ENCODE data around the gene CHI3L2. TPM values are rescaled to one million over a fixed set of nuclear protein-coding genes. Genes with fewer than 3 reads are reported as not detected.

CHI3L2 gene
- total and polyA plus RNA-seq, 2 of the 4 experiments (the other 2 are of a cell fraction), result 0.18 to 0.19 TPM

GRCh38 chr1:111283838-111284237 lies 56.3 kb downstream of the CHI3L2 start:
- Histone ChIP-seq H3K18ac (ENCODE audit: low read depth, low read length) (no peak overlapping the region), H4K5ac (ENCODE audit: low read depth, low read length) (no peak overlapping the region), H3K9ac (ENCODE audit: low read depth, low read length) (no peak overlapping the region), H3K4me3 (ENCODE audit: insufficient read depth, low read depth, low read length) (no peak overlapping the region), H3K4ac (ENCODE audit: low read depth, low read length) (no peak overlapping the region), H2BK15ac (ENCODE audit: low read depth, low read length) (no peak overlapping the region), H4K20me1 (ENCODE audit: insufficient read depth, low read length) (no peaks in the 10 kb centered on the region), H2AK9ac (replicated peaks; ENCODE audit: low read depth, low read length, poor library complexity) (no peak overlapping the region), H4K8ac (ENCODE audit: low read depth in 2 of 2, low read length in 2 of 2) (no peak overlapping the region), H3K4me2 (ENCODE audit: low read depth, low read length) (no peak overlapping the region), H4K91ac (ENCODE audit: insufficient read depth, low read depth, low read length) (no peak overlapping the region), H3K27ac (ENCODE audit: insufficient read depth, low read length) (no peak overlapping the region), H2AFZ (replicated peaks; ENCODE audit: low read length, poor library complexity) (no peak overlapping the region), H3K14ac (replicated peaks; ENCODE audit: low read depth, low read length) (no peak overlapping the region), H3K23ac (ENCODE audit: low read depth, low read length) (no peak overlapping the region), H3K79me1 (ENCODE audit: low read depth in 1 of 2, low read length in 2 of 2) (no peaks in the 10 kb centered on the region), H3K27me3 (ENCODE audit: control insufficient read depth, insufficient read depth, low read length) (peaks cover 1% of the 10 kb centered on the region; the same call in 1 of the 2 replicates), H2BK20ac (ENCODE audit: low read depth, low read length) (no peak overlapping the region), H3K36me3 (ENCODE audit: control insufficient read depth, insufficient read depth, low read length) (no peaks in the 10 kb centered on the region), H3K9me1 (ENCODE audit: insufficient read depth, low read length) (no peaks in the 10 kb centered on the region), H3K9me3 (ENCODE audit: control insufficient read depth, insufficient read depth, low read length) (no peaks in the 10 kb centered on the region), H3K56ac (ENCODE audit: extremely low read depth, insufficient read depth, low read length) (no peak overlapping the region), H2AK5ac (ENCODE audit: low read depth, low read length) (no peak overlapping the region), H3K4me1 (ENCODE audit: control insufficient read depth, insufficient read depth, low read length) (no peaks in the 10 kb centered on the region), H2BK5ac (ENCODE audit: low read depth, low read length, poor library complexity, severe bottlenecking) (no peak overlapping the region), H2BK120ac (ENCODE audit: low read depth, low read length) (no peak overlapping the region)
- ATAC-seq (ENCODE audit: low read depth) (no peak), DNase-seq (no peak)
- dilution Hi-C loops (cut with HindIII; ENCODE audit: low sequenced_read_pairs, unreplicated experiment) (no loop called here), intact Hi-C loops (cut with micrococcal nuclease) (no loop called here), in situ Hi-C loops (cut with MboI; ENCODE audit: low sequenced_read_pairs) (no loop called here)
- no TSS peak for BruUV-seq (replicated peaks)
- CTCF ChIA-PET, result no interaction called here
- POLR2A ChIA-PET (ENCODE audit: unreplicated experiment), result no interaction called here
- TF ChIP-seq, protein P1, sequence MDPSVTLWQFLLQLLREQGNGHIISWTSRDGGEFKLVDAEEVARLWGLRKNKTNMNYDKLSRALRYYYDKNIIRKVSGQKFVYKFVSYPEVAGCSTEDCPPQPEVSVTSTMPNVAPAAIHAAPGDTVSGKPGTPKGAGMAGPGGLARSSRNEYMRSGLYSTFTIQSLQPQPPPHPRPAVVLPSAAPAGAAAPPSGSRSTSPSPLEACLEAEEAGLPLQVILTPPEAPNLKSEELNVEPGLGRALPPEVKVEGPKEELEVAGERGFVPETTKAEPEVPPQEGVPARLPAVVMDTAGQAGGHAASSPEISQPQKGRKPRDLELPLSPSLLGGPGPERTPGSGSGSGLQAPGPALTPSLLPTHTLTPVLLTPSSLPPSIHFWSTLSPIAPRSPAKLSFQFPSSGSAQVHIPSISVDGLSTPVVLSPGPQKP (IDR thresholded peaks at IDR 0.05; ENCODE audit: borderline replicate concordance, low read depth, low read length), result no peak
- no peak for TF ChIP-seq CHD1 (IDR thresholded peaks at IDR 0.05; ENCODE audit: low read depth, low read length)
- TF ChIP-seq CEBPB (IDR thresholded peaks at IDR 0.05; ENCODE audit: low read depth, low read length), result no peak
- TF ChIP-seq BHLHE40 (IDR thresholded peaks at IDR 0.05; ENCODE audit: low read depth, low read length), result no peak
- TF ChIP-seq RAD21 (IDR thresholded peaks at IDR 0.05; ENCODE audit: low read length), result no peak
- TF ChIP-seq SMC3 (IDR thresholded peaks at IDR 0.05; ENCODE audit: low read depth, low read length), result no peak
- TF ChIP-seq RFX5 (IDR thresholded peaks at IDR 0.05; ENCODE audit: low read depth, low read length), result no peak
- no peak for TF ChIP-seq CTCF (conservative IDR thresholded peaks at IDR 0.05; ENCODE audit: low read depth, low read length)
- no peak for TF ChIP-seq MAZ (IDR thresholded peaks at IDR 0.05; ENCODE audit: borderline replicate concordance, low read depth, low read length)
- no peak for TF ChIP-seq RCOR1 (IDR thresholded peaks at IDR 0.05; ENCODE audit: insufficient replicate concordance, low read length)
- TF ChIP-seq NFE2L2 (IDR thresholded peaks at IDR 0.05; ENCODE audit: low read depth, low read length), result no peak
- no peak for TF ChIP-seq MXI1 (IDR thresholded peaks at IDR 0.05; ENCODE audit: borderline replicate concordance, low read depth, low read length)
- no peak for TF ChIP-seq FOS (IDR thresholded peaks at IDR 0.05; ENCODE audit: low read depth, low read length)
- TF ChIP-seq MAFK (IDR thresholded peaks at IDR 0.05; ENCODE audit: low read depth, low read length), result no peak
- TF ChIP-seq, protein P2, sequence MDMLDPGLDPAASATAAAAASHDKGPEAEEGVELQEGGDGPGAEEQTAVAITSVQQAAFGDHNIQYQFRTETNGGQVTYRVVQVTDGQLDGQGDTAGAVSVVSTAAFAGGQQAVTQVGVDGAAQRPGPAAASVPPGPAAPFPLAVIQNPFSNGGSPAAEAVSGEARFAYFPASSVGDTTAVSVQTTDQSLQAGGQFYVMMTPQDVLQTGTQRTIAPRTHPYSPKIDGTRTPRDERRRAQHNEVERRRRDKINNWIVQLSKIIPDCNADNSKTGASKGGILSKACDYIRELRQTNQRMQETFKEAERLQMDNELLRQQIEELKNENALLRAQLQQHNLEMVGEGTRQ (IDR thresholded peaks at IDR 0.05; ENCODE audit: low read depth, low read length), result no peak
- TF ChIP-seq POLR2A (IDR thresholded peaks at IDR 0.05; ENCODE audit: low read depth, low read length), result no peak
